HEK293 (cell line): ENCODE data around the gene WSB2.
A peak's percentile ranks its signal among the peaks of the same experiment; 100 is the strongest.

Experiments
- CTCF ChIA-PET: fragments of 350-600 bp; formaldehyde crosslinking; extraction: SDS; loops from one replicate; lab custom pipeline; 2021; ENCODE audit warnings: antibody characterized with exemption; lab: Yijun Ruan, JAX
- POLR2A ChIA-PET: fragments of 300-600 bp; formaldehyde crosslinking; extraction: SDS; loops from one replicate; lab custom pipeline; 2020; ENCODE audit warnings: antibody characterized with exemption, inconsistent platforms; lab: Yijun Ruan, JAX
- H3K27ac ChIP-seq: fragments of 200-500 bp; sonication (Bioruptor generic); 2 replicates; pipeline ENCODE4 v1.5.1; 2014; ENCODE audit warnings: low read depth, low read length, control low read depth, inconsistent platforms; ENCODE audit errors: extremely low read depth
- H3K36me3 ChIP-seq, 2 experiments: fragments of 200-500 bp in 1 of 2; sonication (Bioruptor generic) in 1 of 2; 1 replicate in 1 of 2; 2 replicates in 1 of 2; pipeline ENCODE4 v1.5.1; 2014 to 2017; ENCODE audit warnings: inconsistent platforms in 2 of 2, low read length in 2 of 2; ENCODE audit not compliant: control insufficient read depth in 2 of 2, insufficient read depth in 1 of 2
- H3K4me1 ChIP-seq: fragments of 200-500 bp; sonication (Bioruptor generic); 2 replicates; pipeline ENCODE4 v1.5.1; 2014; ENCODE audit warnings: mild to moderate bottlenecking, low read length, inconsistent platforms; ENCODE audit not compliant: control insufficient read depth, insufficient read depth
- H3K4me3 ChIP-seq: 2 replicates; pipeline ENCODE4 v1.5.1; 2011; ENCODE audit warnings: low read depth, mild to moderate bottlenecking, control low read depth, low read length, moderate library complexity
- H3K9me3 ChIP-seq: fragments of 200-500 bp; sonication (Bioruptor generic); 2 replicates; pipeline ENCODE4 v1.5.1; 2014; ENCODE audit warnings: low read depth, low read length, inconsistent platforms; ENCODE audit not compliant: control insufficient read depth, insufficient read depth
- EGR2 ChIP-seq: fragments of 450-650 bp; formaldehyde crosslinking; IDR thresholded peaks from 2 replicates; pipeline ENCODE4 v1.5.1; 2016; ENCODE audit warnings: low read depth, missing biosample characterization, missing genetic modification characterization
- HOXA7 ChIP-seq: sonication (generic); formaldehyde crosslinking; IDR thresholded peaks from 2 replicates; pipeline ENCODE4 v1.8.1; 2022; ENCODE audit warnings: missing genetic modification reagents, borderline replicate concordance
- IKZF3 ChIP-seq: fragments of 450-650 bp; IDR thresholded peaks from 2 replicates; pipeline ENCODE4 v1.5.0; 2018; ENCODE audit warnings: missing biosample characterization, mild to moderate bottlenecking, missing genetic modification characterization, moderate library complexity
- KLF7 ChIP-seq: fragments of 450-650 bp; formaldehyde crosslinking; IDR thresholded peaks from 2 replicates; pipeline ENCODE4 v1.5.1; 2016; ENCODE audit warnings: missing biosample characterization, missing genetic modification characterization, borderline replicate concordance
- REPIN1 ChIP-seq: fragments of 450-650 bp; formaldehyde crosslinking; IDR thresholded peaks from 2 replicates; pipeline ENCODE4 v1.5.1; 2017; ENCODE audit warnings: missing biosample characterization, missing genetic modification characterization, low read depth
- SALL2 ChIP-seq: fragments of 450-650 bp; formaldehyde crosslinking; IDR thresholded peaks from 2 replicates; pipeline ENCODE4 v1.5.0; 2017; ENCODE audit warnings: missing biosample characterization, mild to moderate bottlenecking, missing genetic modification characterization, borderline replicate concordance
- SP2 ChIP-seq: fragments of 450-650 bp; formaldehyde crosslinking; IDR thresholded peaks from 2 replicates; pipeline ENCODE4 v1.5.1; 2016; ENCODE audit warnings: missing biosample characterization, missing genetic modification characterization
- TRIM28 ChIP-seq: IDR thresholded peaks from 2 replicates; pipeline ENCODE4 v1.6.1; 2011; ENCODE audit warnings: low read length, control low read depth, borderline replicate concordance
- ZBTB20 ChIP-seq: fragments of 450-650 bp; formaldehyde crosslinking; IDR thresholded peaks from 2 replicates; pipeline ENCODE4 v1.5.1; 2016; ENCODE audit warnings: missing biosample characterization, missing genetic modification characterization
- ZBTB48 ChIP-seq: fragments of 450-650 bp; formaldehyde crosslinking; IDR thresholded peaks from 2 replicates; pipeline ENCODE4 v1.5.1; 2016; ENCODE audit warnings: missing biosample characterization, missing genetic modification characterization
- ZEB2 ChIP-seq: fragments of 450-650 bp; formaldehyde crosslinking; IDR thresholded peaks from 2 replicates; pipeline ENCODE4 v1.5.1; 2016; ENCODE audit warnings: missing biosample characterization, missing genetic modification characterization
- ZFP41 ChIP-seq: fragments of 450-650 bp; formaldehyde crosslinking; IDR thresholded peaks from 2 replicates; pipeline ENCODE4 v1.5.1; 2016; ENCODE audit warnings: missing biosample characterization, missing genetic modification characterization, borderline replicate concordance
- ZNF10 ChIP-seq: fragments of 450-650 bp; formaldehyde crosslinking; IDR thresholded peaks from 2 replicates; pipeline ENCODE4 v1.5.1; 2017; ENCODE audit warnings: missing biosample characterization, missing genetic modification characterization
- ZNF248 ChIP-seq: fragments of 450-650 bp; formaldehyde crosslinking; IDR thresholded peaks from 2 replicates; pipeline ENCODE4 v1.5.1; 2017; ENCODE audit warnings: missing biosample characterization, missing genetic modification characterization
- ZNF324 ChIP-seq: fragments of 450-650 bp; formaldehyde crosslinking; IDR thresholded peaks from 2 replicates; pipeline ENCODE4 v1.5.1; 2016; ENCODE audit warnings: missing biosample characterization, missing genetic modification characterization
- ZNF341 ChIP-seq: fragments of 450-650 bp; formaldehyde crosslinking; IDR thresholded peaks from 2 replicates; pipeline ENCODE4; 2016; ENCODE audit warnings: low read depth, missing biosample characterization, missing genetic modification characterization
- ZNF354C ChIP-seq: fragments of 450-650 bp; formaldehyde crosslinking; IDR thresholded peaks from 2 replicates; pipeline ENCODE4 v1.5.1; 2016; ENCODE audit warnings: missing biosample characterization, missing genetic modification characterization, low read depth, borderline replicate concordance
- ZNF473 ChIP-seq: fragments of 450-650 bp; formaldehyde crosslinking; IDR thresholded peaks from 2 replicates; pipeline ENCODE4 v1.5.1; 2017; ENCODE audit warnings: missing biosample characterization, missing genetic modification characterization
- ZNF548 ChIP-seq: fragments of 450-650 bp; formaldehyde crosslinking; IDR thresholded peaks from 2 replicates; pipeline ENCODE4 v1.5.1; 2016; ENCODE audit warnings: missing biosample characterization, missing genetic modification characterization
- ZNF600 ChIP-seq: fragments of 450-650 bp; formaldehyde crosslinking; IDR thresholded peaks from 2 replicates; pipeline ENCODE4 v1.5.1; 2016; ENCODE audit warnings: missing biosample characterization, missing genetic modification characterization
- ZNF654 ChIP-seq: fragments of 450-650 bp; formaldehyde crosslinking; IDR thresholded peaks from 2 replicates; pipeline ENCODE4 v1.5.1; 2016; ENCODE audit warnings: low read depth, missing biosample characterization, missing genetic modification characterization
- ZXDB ChIP-seq: fragments of 450-650 bp; formaldehyde crosslinking; IDR thresholded peaks from 2 replicates; pipeline ENCODE4 v1.5.1; 2016; ENCODE audit warnings: missing biosample characterization, missing genetic modification characterization
- TF ChIP-seq, protein P1 (sequence below): fragments of 450-650 bp; formaldehyde crosslinking; IDR thresholded peaks from 2 replicates; pipeline ENCODE4 v1.5.1; 2016; ENCODE audit warnings: missing biosample characterization, missing genetic modification characterization
- TF ChIP-seq, protein P2 (sequence below): fragments of 450-650 bp; formaldehyde crosslinking; optimal IDR thresholded peaks from 2 replicates; pipeline ENCODE3; 2016; ENCODE audit warnings: missing biosample characterization, mild to moderate bottlenecking, missing genetic modification characterization
- TF ChIP-seq, protein P3 (sequence below): fragments of 450-650 bp; formaldehyde crosslinking; IDR thresholded peaks from 2 replicates; pipeline ENCODE4 v1.5.1; 2016; ENCODE audit warnings: missing biosample characterization, missing genetic modification characterization
- TF ChIP-seq, protein P4 (sequence below): fragments of 450-650 bp; IDR thresholded peaks from 2 replicates; pipeline ENCODE4 v1.5.1; 2018; ENCODE audit warnings: missing biosample characterization, missing genetic modification characterization
- TF ChIP-seq, protein P5 (sequence below): fragments of 450-650 bp; formaldehyde crosslinking; conservative IDR thresholded peaks from 2 replicates; pipeline ENCODE4 v1.5.1; 2016; ENCODE audit warnings: low read depth, missing biosample characterization, missing genetic modification characterization

Gene WSB2

GRCh38 chr12:118061011-118061872, at the start of gene WSB2:
Gene WSB2, minus strand, starts transcription at chr12:118061179. Its CDS starts 131 bp downstream, at chr12:118061048.
- Histone ChIP-seq H3K27ac (peak within 1 kb of the TSS; percentile 75), H3K4me3 (peak within 1 kb of the TSS; percentile 73), H3K4me1 (0 out of 2 replicates have a peak, but pooled peaks cover 3% of the 10 kb centered on the region), H3K36me3 (no peaks in the 10 kb centered on the region; a peak in 1 of 3 replicates), H3K9me3 (no peaks in the 10 kb centered on the region)
- ChIA-PET POLR2A (interaction anchor here (0.6 to 1.5 kb wide), 7 partner anchors 9 to 345 kb away, joined by 3 to 7 read pairs (median 4); partner anchors contain the start of gene PEBP1), CTCF (no interaction called here)
- TF ChIP-seq ZNF654 (tag by site-specific recombination) (no peak), ZNF600 (no peak), ZNF473 (tag by site-specific recombination) (no peak), ZNF324 (tag by site-specific recombination) (no peak), ZNF248 (no peak), SP2 (peak; percentile 9; the same call in 1 of the 2 replicates), ZEB2 (0 out of 2 replicates have a peak, but pooled peaks have one; percentile 45), REPIN1 (tag by site-specific recombination) (no peak), SALL2 (tag by site-specific recombination) (no peak), ZNF341 (peak; percentile 13; the same call in 1 of the 2 replicates), ZFP41 (tag by site-specific recombination) (no peak), KLF7 (tag by site-specific recombination) (0 out of 2 replicates have a peak, but pooled peaks have one; percentile 34), IKZF3 (tag by site-specific recombination) (no peak), ZNF548 (tag by site-specific recombination) (no peak), ZBTB20 (tag by site-specific recombination) (peak; percentile 79), TRIM28 (no peak), ZNF10 (tag by site-specific recombination) (peak; percentile 19; the same call in 1 of the 2 replicates), ZBTB48 (peak; percentile 48; the same call in 1 of the 2 replicates), ZNF354C (tag by site-specific recombination) (no peak), HOXA7 (CRISPR knock-in tag) (no peak), EGR2 (peak; percentile 22), ZXDB (peak; percentile 64; the same call in 1 of the 2 replicates)
- TF ChIP-seq, protein P1, sequence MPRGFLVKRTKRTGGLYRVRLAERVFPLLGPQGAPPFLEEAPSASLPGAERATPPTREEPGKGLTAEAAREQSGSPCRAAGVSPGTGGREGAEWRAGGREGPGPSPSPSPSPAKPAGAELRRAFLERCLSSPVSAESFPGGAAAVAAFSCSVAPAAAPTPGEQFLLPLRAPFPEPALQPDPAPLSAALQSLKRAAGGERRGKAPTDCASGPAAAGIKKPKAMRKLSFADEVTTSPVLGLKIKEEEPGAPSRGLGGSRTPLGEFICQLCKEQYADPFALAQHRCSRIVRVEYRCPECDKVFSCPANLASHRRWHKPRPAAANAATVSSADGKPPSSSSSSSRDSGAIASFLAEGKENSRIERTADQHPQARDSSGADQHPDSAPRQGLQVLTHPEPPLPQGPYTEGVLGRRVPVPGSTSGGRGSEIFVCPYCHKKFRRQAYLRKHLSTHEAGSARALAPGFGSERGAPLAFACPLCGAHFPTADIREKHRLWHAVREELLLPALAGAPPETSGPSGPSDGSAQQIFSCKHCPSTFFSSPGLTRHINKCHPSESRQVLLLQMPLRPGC (tag by site-specific recombination): no peak
- TF ChIP-seq, protein P2, sequence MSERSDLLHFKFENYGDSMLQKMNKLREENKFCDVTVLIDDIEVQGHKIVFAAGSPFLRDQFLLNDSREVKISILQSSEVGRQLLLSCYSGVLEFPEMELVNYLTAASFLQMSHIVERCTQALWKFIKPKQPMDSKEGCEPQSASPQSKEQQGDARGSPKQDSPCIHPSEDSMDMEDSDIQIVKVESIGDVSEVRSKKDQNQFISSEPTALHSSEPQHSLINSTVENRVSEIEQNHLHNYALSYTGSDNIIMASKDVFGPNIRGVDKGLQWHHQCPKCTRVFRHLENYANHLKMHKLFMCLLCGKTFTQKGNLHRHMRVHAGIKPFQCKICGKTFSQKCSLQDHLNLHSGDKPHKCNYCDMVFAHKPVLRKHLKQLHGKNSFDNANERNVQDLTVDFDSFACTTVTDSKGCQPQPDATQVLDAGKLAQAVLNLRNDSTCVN (tag by site-specific recombination): peak; percentile 33
- TF ChIP-seq, protein P3, sequence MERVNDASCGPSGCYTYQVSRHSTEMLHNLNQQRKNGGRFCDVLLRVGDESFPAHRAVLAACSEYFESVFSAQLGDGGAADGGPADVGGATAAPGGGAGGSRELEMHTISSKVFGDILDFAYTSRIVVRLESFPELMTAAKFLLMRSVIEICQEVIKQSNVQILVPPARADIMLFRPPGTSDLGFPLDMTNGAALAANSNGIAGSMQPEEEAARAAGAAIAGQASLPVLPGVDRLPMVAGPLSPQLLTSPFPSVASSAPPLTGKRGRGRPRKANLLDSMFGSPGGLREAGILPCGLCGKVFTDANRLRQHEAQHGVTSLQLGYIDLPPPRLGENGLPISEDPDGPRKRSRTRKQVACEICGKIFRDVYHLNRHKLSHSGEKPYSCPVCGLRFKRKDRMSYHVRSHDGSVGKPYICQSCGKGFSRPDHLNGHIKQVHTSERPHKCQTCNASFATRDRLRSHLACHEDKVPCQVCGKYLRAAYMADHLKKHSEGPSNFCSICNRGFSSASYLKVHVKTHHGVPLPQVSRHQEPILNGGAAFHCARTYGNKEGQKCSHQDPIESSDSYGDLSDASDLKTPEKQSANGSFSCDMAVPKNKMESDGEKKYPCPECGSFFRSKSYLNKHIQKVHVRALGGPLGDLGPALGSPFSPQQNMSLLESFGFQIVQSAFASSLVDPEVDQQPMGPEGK (tag by site-specific recombination): peak; percentile 90
- TF ChIP-seq, protein P4, sequence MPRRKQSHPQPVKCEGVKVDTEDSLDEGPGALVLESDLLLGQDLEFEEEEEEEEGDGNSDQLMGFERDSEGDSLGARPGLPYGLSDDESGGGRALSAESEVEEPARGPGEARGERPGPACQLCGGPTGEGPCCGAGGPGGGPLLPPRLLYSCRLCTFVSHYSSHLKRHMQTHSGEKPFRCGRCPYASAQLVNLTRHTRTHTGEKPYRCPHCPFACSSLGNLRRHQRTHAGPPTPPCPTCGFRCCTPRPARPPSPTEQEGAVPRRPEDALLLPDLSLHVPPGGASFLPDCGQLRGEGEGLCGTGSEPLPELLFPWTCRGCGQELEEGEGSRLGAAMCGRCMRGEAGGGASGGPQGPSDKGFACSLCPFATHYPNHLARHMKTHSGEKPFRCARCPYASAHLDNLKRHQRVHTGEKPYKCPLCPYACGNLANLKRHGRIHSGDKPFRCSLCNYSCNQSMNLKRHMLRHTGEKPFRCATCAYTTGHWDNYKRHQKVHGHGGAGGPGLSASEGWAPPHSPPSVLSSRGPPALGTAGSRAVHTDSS (tag by site-specific recombination): no peak
- TF ChIP-seq, protein P5, sequence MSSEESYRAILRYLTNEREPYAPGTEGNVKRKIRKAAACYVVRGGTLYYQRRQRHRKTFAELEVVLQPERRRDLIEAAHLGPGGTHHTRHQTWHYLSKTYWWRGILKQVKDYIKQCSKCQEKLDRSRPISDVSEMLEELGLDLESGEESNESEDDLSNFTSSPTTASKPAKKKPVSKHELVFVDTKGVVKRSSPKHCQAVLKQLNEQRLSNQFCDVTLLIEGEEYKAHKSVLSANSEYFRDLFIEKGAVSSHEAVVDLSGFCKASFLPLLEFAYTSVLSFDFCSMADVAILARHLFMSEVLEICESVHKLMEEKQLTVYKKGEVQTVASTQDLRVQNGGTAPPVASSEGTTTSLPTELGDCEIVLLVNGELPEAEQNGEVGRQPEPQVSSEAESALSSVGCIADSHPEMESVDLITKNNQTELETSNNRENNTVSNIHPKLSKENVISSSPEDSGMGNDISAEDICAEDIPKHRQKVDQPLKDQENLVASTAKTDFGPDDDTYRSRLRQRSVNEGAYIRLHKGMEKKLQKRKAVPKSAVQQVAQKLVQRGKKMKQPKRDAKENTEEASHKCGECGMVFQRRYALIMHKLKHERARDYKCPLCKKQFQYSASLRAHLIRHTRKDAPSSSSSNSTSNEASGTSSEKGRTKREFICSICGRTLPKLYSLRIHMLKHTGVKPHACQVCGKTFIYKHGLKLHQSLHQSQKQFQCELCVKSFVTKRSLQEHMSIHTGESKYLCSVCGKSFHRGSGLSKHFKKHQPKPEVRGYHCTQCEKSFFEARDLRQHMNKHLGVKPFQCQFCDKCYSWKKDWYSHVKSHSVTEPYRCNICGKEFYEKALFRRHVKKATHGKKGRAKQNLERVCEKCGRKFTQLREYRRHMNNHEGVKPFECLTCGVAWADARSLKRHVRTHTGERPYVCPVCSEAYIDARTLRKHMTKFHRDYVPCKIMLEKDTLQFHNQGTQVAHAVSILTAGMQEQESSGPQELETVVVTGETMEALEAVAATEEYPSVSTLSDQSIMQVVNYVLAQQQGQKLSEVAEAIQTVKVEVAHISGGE: peak; percentile 41; the same call in 1 of the 2 replicates
